GM18517 (cell line): ENCODE measurements around the gene ZCCHC14.
"Not testable (repeated sequence)": the region's sequence is repeated elsewhere in the genome, so short reads cannot be mapped to it uniquely, and the experiment has no call there.

Experiments used
- ATAC-seq: cut with Tn5 transposase; IDR thresholded peaks from one replicate; pipeline ENCODE4 v1.9.1; 2021; ENCODE audit warnings: mild to moderate bottlenecking, moderate library complexity; ENCODE audit not compliant: unreplicated experiment

The ZCCHC14 gene

GRCh38 chr16:87497767-87498290 is 5.0 kb upstream of the ZCCHC14 start:
- not testable (repeated sequence) for ATAC-seq

- ATAC-seq: not testable (repeated sequence)
Observed at GRCh38 chr16:87497023-87497766, 4.4 kb upstream of the ZCCHC14 start.

GRCh38 chr16:87496447-87496801 is 3.6 kb upstream of the ZCCHC14 start:
- ATAC-seq: no peak

GRCh38 chr16:87495578-87496446 is 3.0 kb upstream of the ZCCHC14 start:
- ATAC-seq: no peak

GRCh38 chr16:87493608-87494280 is 920 bp upstream of the ZCCHC14 start:
- no peak for ATAC-seq

GRCh38 chr16:87492291-87492630 is 563 bp downstream of the ZCCHC14 start:
- ATAC-seq: no peak

GRCh38 chr16:87491522-87492290 is 1.1 kb downstream of the ZCCHC14 start:
- no peak for ATAC-seq

GRCh38 chr16:87490799-87491521 is 1.9 kb downstream of the ZCCHC14 start:
- ATAC-seq: not testable (repeated sequence)

GRCh38 chr16:87490096-87490798 is 2.6 kb downstream of the ZCCHC14 start:
- no peak for ATAC-seq

- no peak for ATAC-seq
Observed at GRCh38 chr16:87489434-87490045, 3.3 kb downstream of the ZCCHC14 start.

- not testable (repeated sequence) for ATAC-seq
Observed at GRCh38 chr16:87488960-87489359, 3.9 kb downstream of the ZCCHC14 start.

- no peak for ATAC-seq
Observed at GRCh38 chr16:87487361-87487924, 5.4 kb downstream of the ZCCHC14 start.

- ATAC-seq: no peak
Observed at GRCh38 chr16:87486713-87487247, 6.0 kb downstream of the ZCCHC14 start.

- ATAC-seq: no peak
Observed at GRCh38 chr16:87486282-87486681, 6.5 kb downstream of the ZCCHC14 start.

- not testable (repeated sequence) for ATAC-seq
Observed at GRCh38 chr16:87485792-87486191, 7.0 kb downstream of the ZCCHC14 start.

- no peak for ATAC-seq
Observed at GRCh38 chr16:87484487-87485331, 8.1 kb downstream of the ZCCHC14 start.

- no peak for ATAC-seq
Observed at GRCh38 chr16:87483481-87483880, 9.3 kb downstream of the ZCCHC14 start.
